ENCODE data around the gene KRT23. TPM values are rescaled to one million over a fixed set of nuclear protein-coding genes. Genes with fewer than 3 reads are reported as not detected.
A peak's percentile ranks its signal among the peaks of the same experiment; 100 is the strongest.

KRT23 gene, protein sequence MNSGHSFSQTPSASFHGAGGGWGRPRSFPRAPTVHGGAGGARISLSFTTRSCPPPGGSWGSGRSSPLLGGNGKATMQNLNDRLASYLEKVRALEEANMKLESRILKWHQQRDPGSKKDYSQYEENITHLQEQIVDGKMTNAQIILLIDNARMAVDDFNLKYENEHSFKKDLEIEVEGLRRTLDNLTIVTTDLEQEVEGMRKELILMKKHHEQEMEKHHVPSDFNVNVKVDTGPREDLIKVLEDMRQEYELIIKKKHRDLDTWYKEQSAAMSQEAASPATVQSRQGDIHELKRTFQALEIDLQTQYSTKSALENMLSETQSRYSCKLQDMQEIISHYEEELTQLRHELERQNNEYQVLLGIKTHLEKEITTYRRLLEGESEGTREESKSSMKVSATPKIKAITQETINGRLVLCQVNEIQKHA
- not detected for total RNA-seq (ENCODE audit: unreplicated experiment)
- long read RNA-seq: 0 reads

DNA sequence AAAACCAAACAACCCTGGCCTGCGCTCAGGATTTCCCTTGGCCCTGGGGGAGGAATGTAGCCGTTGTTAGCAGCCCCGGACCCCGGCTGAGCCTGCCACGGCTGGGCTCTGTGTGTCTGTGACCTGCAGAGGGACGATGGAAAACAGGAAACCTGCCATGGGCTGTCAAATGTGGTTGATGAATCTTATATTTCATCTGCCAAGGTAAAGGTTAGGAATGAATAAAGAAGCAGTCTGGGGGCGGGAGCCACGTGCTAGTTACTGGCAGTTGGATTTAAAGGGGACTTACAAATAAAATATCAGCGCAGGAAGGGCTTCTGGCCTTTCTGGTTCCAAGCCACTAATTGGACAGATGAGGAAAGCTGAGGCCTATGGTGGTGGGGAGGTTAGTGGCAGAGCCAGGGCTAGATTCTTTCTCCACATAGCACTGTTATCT, at the start of gene KRT23:
TSS of gene KRT23 (minus strand) at position 263 of the 436 bp plus-strand sequence. CDS start 1,043 bp downstream, outside the sequence.
- H3K27ac Mint-ChIP-seq (ENCODE audit: unreplicated experiment): no peak within 1 kb of the TSS
- TF ChIP-seq, protein P1, sequence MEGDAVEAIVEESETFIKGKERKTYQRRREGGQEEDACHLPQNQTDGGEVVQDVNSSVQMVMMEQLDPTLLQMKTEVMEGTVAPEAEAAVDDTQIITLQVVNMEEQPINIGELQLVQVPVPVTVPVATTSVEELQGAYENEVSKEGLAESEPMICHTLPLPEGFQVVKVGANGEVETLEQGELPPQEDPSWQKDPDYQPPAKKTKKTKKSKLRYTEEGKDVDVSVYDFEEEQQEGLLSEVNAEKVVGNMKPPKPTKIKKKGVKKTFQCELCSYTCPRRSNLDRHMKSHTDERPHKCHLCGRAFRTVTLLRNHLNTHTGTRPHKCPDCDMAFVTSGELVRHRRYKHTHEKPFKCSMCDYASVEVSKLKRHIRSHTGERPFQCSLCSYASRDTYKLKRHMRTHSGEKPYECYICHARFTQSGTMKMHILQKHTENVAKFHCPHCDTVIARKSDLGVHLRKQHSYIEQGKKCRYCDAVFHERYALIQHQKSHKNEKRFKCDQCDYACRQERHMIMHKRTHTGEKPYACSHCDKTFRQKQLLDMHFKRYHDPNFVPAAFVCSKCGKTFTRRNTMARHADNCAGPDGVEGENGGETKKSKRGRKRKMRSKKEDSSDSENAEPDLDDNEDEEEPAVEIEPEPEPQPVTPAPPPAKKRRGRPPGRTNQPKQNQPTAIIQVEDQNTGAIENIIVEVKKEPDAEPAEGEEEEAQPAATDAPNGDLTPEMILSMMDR (IDR thresholded peaks at IDR 0.05; ENCODE audit: unreplicated experiment): no peak
- no peaks in the 10 kb centered on the region for H3K4me1 Mint-ChIP-seq (ENCODE audit: unreplicated experiment)
- H3K9me3 Mint-ChIP-seq (ENCODE audit: unreplicated experiment): no peaks in the 10 kb centered on the region
- no peak within 1 kb of the TSS for H3K4me3 Mint-ChIP-seq (ENCODE audit: unreplicated experiment)
- peaks cover 3% of the 10 kb centered on the region for H3K27me3 Mint-ChIP-seq (ENCODE audit: unreplicated experiment)
- no peak for DNase-seq (ENCODE audit: low spot score)
- H3K36me3 Mint-ChIP-seq (ENCODE audit: low read depth, unreplicated experiment): no peaks in the 10 kb centered on the region

DNA sequence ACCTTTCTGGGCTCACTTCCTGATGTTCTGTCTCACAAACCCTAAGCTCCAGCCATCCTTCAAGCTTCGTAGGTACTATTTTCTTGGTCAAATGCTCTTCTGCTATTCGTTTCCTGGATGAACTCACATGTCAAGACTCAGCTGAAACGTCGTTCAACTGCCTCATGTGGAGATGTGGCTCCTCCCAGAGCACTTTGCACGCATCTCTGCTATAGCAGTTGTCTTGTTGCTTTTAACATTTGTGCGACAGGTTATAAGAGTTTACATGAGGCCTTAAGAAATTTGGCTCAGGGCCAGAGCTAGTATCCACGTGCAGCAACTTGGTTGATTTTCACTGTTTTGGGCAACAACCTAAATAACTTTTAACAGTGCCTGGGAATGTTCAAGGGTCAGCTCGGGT, 49.5 kb upstream of the KRT23 start:
- H3K36me3 Mint-ChIP-seq (ENCODE audit: low read depth, unreplicated experiment): no peaks in the 10 kb centered on the region
- no peak overlapping the region for H3K27ac Mint-ChIP-seq (ENCODE audit: unreplicated experiment)
- no peaks in the 10 kb centered on the region for H3K27me3 Mint-ChIP-seq (ENCODE audit: unreplicated experiment)
- TF ChIP-seq, protein P1 (IDR thresholded peaks at IDR 0.05; ENCODE audit: unreplicated experiment): no peak
- peaks cover 19% of the 10 kb centered on the region for H3K4me1 Mint-ChIP-seq (ENCODE audit: unreplicated experiment)
- H3K4me3 Mint-ChIP-seq (ENCODE audit: unreplicated experiment): no peak overlapping the region
- DNase-seq (ENCODE audit: low spot score): no peak
- H3K9me3 Mint-ChIP-seq (ENCODE audit: unreplicated experiment): no peaks in the 10 kb centered on the region

DNA sequence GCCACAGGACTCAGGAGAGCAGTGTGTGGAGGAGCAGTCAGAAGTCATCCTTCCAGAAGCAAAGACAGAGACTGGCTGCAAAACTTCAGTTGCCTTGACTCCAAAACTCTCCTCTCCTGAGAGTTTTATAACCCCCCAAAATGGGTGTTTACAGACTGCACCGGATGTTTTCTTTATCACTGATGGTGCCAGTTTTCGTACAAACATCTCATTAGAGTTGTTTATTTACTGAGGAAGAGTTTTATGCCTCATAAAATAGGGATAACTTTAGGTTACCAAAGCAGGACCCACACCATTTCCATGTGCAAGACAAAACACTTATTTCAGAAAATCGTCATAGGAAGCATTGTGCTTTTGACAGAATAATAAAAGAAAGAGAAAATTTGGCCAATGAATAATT, 46.8 kb upstream of the KRT23 start, which contains the start of gene KRT40:
TSS of gene KRT40 (minus strand) at position 101 of the 400 bp plus-strand sequence. CDS start at position 48, 53 bp downstream.
- H3K4me3 Mint-ChIP-seq (ENCODE audit: unreplicated experiment): no peak within 1 kb of the TSS
- H3K36me3 Mint-ChIP-seq (ENCODE audit: low read depth, unreplicated experiment): no peaks in the 10 kb centered on the region
- peaks cover 19% of the 10 kb centered on the region for H3K4me1 Mint-ChIP-seq (ENCODE audit: unreplicated experiment)
- H3K27ac Mint-ChIP-seq (ENCODE audit: unreplicated experiment): peak within 1 kb of the TSS; percentile 21
- no peaks in the 10 kb centered on the region for H3K9me3 Mint-ChIP-seq (ENCODE audit: unreplicated experiment)
- H3K27me3 Mint-ChIP-seq (ENCODE audit: unreplicated experiment): no peaks in the 10 kb centered on the region
- DNase-seq (ENCODE audit: low spot score): no peak
- TF ChIP-seq, protein P1 (IDR thresholded peaks at IDR 0.05; ENCODE audit: unreplicated experiment): no peak

DNA sequence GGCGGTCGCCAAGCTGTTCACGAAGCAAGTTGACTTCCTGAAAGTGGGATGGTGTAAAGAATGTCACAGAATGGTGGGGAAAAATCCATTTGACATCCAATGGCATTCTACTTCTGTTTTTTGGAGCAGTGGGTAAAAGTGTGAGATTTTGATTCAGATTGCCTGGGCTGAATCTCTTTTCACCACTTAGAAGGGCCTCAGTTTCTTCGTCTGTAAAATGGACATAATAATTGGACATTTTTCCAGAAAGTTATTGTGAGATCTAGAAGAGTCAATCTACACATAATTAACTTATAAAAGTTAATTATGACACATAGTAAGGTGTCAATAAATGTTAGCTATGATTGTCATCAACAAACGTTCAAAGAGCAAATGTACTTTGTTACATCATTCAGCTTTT, 43.7 kb upstream of the KRT23 start:
- peaks cover 8% of the 10 kb centered on the region for H3K4me1 Mint-ChIP-seq (ENCODE audit: unreplicated experiment)
- DNase-seq (ENCODE audit: low spot score): no peak
- no peaks in the 10 kb centered on the region for H3K36me3 Mint-ChIP-seq (ENCODE audit: low read depth, unreplicated experiment)
- no peaks in the 10 kb centered on the region for H3K9me3 Mint-ChIP-seq (ENCODE audit: unreplicated experiment)
- H3K27me3 Mint-ChIP-seq (ENCODE audit: unreplicated experiment): no peaks in the 10 kb centered on the region
- no peak overlapping the region for H3K4me3 Mint-ChIP-seq (ENCODE audit: unreplicated experiment)
- TF ChIP-seq, protein P1 (IDR thresholded peaks at IDR 0.05; ENCODE audit: unreplicated experiment): no peak
- no peak overlapping the region for H3K27ac Mint-ChIP-seq (ENCODE audit: unreplicated experiment)

DNA sequence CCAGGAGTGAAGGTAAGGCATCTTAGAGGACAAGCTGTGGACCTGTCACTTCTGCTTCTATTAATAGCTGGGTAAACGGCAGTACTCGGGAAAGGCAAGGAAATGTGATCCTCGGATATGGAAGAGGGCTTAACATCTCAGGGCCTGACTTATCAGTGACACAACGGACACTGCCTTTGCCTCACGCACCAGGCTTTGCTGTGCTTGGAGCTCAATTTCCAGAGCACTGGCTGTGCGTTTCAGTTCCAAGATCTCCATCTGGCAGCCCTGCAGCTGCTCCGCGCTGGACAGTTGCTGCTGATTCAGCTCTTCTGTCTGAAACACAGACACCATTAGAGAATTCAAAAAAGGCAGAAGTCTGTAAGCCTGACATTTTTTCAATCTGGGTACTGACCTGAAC, 43.1 kb upstream of the KRT23 start:
- no peak overlapping the region for H3K27ac Mint-ChIP-seq (ENCODE audit: unreplicated experiment)
- H3K27me3 Mint-ChIP-seq (ENCODE audit: unreplicated experiment): no peaks in the 10 kb centered on the region
- no peaks in the 10 kb centered on the region for H3K9me3 Mint-ChIP-seq (ENCODE audit: unreplicated experiment)
- no peaks in the 10 kb centered on the region for H3K36me3 Mint-ChIP-seq (ENCODE audit: low read depth, unreplicated experiment)
- TF ChIP-seq, protein P1 (IDR thresholded peaks at IDR 0.05; ENCODE audit: unreplicated experiment): no peak
- peaks cover 8% of the 10 kb centered on the region for H3K4me1 Mint-ChIP-seq (ENCODE audit: unreplicated experiment)
- DNase-seq (ENCODE audit: low spot score): no peak
- H3K4me3 Mint-ChIP-seq (ENCODE audit: unreplicated experiment): no peak overlapping the region

Data from endothelial cell (in vitro differentiated cells).